ENCODE data around the gene DAB1. TPM values are rescaled to one million over a fixed set of nuclear protein-coding genes. Genes with fewer than 3 reads are reported as not detected.

DAB1 gene
- total RNA-seq, 2 experiments from 2014 or later = 0.54 to 0.72 TPM

DNA sequence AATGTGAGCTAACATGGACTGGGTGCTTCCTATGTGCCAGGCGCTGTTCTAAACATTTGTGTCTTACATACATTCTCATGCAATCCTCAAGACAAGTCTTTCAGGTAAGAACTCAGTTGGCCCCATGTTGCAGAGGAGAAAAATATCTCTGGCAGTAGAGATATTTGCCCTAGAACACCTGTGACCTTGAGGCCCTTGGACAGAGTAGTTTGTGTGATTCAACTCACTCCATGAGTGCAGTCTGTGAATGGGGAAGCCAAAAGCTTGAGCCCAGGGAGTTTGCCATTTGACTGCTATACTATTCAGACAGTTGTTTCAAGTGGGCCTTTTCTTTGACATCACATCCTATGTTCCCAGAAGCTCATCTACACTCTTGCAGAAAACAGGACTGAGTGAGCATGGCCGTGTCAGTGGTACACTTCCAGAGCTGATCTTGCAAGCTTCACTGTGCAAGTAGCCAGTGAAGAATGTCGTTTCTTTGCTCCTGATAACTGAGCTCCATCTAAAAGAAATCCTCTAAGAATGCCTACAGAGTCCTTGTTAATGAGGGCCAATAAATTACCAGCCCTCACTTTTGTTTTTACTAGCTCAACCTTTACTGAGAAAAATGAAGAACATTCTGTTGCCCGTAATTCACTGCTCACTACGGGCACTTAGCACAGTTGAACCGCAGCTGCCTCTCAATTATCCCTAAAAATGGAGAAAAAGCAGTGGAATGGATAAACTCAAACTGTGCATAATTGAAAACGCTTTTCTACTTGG lies 359.3 kb downstream of the DAB1 start:
- POLR2A ChIA-PET = no interaction called here
- ATAC-seq (ENCODE audit: low read depth) = no peak

DNA sequence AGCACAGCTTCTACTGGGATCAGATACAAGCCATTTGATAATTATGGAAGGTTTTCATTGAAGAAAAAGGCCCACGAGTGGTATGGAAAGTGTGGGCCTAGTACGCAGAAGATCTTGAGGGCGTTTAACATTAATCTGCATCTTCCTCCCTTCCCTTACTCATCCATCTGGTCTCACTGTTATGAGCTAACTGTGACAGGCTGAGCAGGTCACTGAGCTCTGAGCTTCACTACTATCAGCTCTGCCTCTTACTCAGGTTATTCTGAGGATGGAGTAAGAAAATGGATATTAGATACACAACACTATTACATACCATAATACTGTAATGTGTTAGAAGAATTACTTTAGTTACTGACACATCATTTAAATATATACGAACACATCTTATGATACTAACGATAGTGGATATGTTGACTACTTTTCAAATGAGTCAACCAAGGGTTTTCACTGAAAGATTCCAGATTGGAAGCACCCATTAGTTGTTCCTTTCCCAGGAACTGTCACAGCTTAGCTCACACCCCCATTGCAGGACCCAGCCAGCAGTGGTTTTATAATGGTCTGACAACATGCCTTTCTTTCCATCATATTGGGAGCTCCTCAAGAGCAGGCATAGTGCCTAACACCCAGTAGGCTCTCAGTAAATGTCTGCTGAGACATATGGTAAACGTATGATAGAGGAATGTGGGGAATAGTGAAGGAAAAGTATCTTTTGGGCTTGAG lies 360.3 kb downstream of the DAB1 start:
- peaks cover 3% of the 10 kb centered on the region for H3K4me1 Mint-ChIP-seq
- H3K36me3 Mint-ChIP-seq = no peaks in the 10 kb centered on the region
- no peak for ATAC-seq (ENCODE audit: low read depth)
- no peaks in the 10 kb centered on the region for H3K9me3 Mint-ChIP-seq
- no peaks in the 10 kb centered on the region for H3K27me3 Mint-ChIP-seq
- no peak for DNase-seq
- no peak overlapping the region for H3K4me3 Mint-ChIP-seq
- POLR2A ChIA-PET = no interaction called here
- H3K27ac Mint-ChIP-seq = no peak overlapping the region

More for the DNA sequence above, 359.3 kb downstream of the DAB1 start:
- Mint-ChIP-seq H3K4me1 (no peaks in the 10 kb centered on the region), H3K27ac (no peak overlapping the region), H3K36me3 (no peaks in the 10 kb centered on the region), H3K27me3 (no peaks in the 10 kb centered on the region), H3K9me3 (no peaks in the 10 kb centered on the region), H3K4me3 (no peak overlapping the region)
- DNase-seq = no peak

DNA sequence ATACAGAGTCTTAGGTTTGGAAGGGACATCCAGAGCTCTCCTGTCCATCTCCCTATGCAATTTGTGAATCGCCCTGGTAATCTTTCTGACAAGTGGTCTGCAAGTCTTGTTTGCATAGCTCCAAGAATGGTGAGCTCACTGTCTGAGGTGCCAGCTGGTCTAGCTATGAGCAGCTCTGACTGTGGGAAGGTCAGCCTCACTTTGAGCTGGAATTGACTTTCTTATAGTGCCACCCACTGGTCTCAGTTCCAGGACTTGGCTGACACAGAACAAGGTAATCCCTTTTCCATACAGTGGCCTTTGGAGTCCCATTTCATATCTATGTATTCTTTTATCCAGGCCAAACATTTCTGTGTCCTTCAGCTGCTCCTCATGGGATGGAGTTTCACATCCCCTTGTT lies 362.5 kb downstream of the DAB1 start:
- POLR2A ChIA-PET = no interaction called here
- DNase-seq = no peak
- no peak overlapping the region for H3K27ac Mint-ChIP-seq
- no peaks in the 10 kb centered on the region for H3K36me3 Mint-ChIP-seq
- no peaks in the 10 kb centered on the region for H3K9me3 Mint-ChIP-seq
- no peaks in the 10 kb centered on the region for H3K27me3 Mint-ChIP-seq
- no peak overlapping the region for H3K4me3 Mint-ChIP-seq
- H3K4me1 Mint-ChIP-seq = peaks cover 3% of the 10 kb centered on the region
- ATAC-seq (ENCODE audit: low read depth) = no peak

DNA sequence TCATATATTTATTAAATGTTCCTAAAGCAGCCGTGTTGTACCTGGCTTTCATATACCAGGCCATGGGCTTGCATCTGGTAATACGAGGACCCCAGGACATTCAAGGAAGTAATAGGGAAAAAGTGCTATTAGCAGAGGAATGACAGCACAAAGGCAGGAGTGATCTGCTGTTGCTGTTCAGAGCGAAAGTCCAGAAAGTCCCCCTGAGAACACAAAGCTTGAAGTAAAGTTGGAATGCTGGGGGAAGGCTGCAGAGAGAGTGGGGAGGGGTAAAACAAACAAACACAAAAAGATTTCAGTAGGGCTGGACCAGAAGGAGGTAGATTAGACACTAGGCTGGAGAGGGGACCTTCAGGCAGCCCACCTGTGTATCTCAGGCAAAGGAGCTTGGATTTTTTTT lies 363.4 kb downstream of the DAB1 start:
- Mint-ChIP-seq H3K27ac (no peak overlapping the region), H3K36me3 (no peaks in the 10 kb centered on the region), H3K4me1 (peaks cover 3% of the 10 kb centered on the region), H3K27me3 (no peaks in the 10 kb centered on the region), H3K9me3 (no peaks in the 10 kb centered on the region), H3K4me3 (no peak overlapping the region)
- POLR2A ChIA-PET = no interaction called here
- ATAC-seq (ENCODE audit: low read depth) = no peak
- DNase-seq = no peak

DNA sequence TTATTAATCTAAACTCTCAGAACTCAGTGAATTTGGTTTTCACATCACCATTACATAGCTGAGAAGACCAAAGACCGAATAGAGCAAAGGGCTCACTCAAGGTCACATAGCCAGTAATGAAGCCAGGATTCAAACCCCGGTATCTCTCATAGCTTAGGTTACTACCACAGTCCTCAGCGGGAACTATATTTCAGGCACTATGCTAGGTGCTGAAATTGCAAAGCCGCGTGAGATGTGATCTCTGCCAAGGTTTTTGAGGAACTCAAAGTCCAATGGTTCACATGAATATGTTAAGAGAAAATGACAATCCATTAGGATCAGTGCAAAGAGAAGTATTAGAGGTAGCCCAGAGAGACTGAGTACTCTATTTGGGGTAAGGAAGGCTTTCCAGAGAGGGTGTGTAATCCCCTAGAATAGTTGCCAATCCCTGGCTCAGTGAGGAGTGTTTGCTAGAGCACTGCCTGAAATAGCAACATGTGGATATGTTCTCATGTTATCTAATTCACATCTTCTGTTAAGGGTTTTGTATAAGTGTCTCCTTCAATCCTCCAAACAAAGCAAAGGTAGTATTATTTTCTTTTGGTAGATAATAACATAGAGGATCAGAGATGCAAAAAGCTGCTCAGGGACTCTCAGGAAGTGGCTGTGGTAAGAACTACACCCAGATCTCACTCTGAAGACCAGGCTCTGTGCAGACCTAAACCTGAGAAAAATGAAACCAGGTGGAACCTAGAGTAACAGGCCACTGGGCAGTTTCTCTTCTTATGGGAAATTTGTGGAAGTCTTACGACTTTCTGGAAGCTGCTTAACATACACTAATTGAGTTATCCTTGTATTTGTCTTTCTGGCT lies 365.0 kb downstream of the DAB1 start:
- ATAC-seq (ENCODE audit: low read depth) = no peak
- no peaks in the 10 kb centered on the region for H3K9me3 Mint-ChIP-seq
- POLR2A ChIA-PET = no interaction called here
- peaks cover 3% of the 10 kb centered on the region for H3K4me1 Mint-ChIP-seq
- DNase-seq = no peak
- H3K4me3 Mint-ChIP-seq = no peak overlapping the region
- H3K27me3 Mint-ChIP-seq = no peaks in the 10 kb centered on the region
- no peak overlapping the region for H3K27ac Mint-ChIP-seq
- H3K36me3 Mint-ChIP-seq = no peaks in the 10 kb centered on the region

DNA sequence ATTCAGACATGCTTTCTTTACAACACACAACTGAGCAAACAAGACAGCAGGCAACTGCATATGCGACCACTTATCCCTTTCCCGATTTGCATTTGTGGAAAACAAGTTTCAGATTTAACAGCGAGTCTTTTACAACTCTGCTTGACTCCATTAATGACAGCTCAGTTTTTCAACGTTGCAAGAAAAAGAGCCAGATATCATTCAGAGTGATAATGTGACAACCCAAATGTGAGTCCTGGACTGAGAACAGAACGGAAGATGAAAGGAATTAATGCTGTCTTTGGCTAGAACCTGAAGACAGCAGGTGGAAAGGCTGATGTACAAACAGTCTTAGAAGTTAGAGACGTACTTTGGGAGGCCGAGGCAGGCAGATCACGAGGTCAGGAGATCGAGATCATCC lies 375.0 kb downstream of the DAB1 start:
- H3K9me3 Mint-ChIP-seq = no peaks in the 10 kb centered on the region
- H3K27me3 Mint-ChIP-seq = no peaks in the 10 kb centered on the region
- DNase-seq (no peak), ATAC-seq (ENCODE audit: low read depth) (no peak)
- H3K4me3 Mint-ChIP-seq = no peak overlapping the region
- no peaks in the 10 kb centered on the region for H3K36me3 Mint-ChIP-seq
- H3K4me1 Mint-ChIP-seq = no peaks in the 10 kb centered on the region
- H3K27ac Mint-ChIP-seq = no peak overlapping the region
- POLR2A ChIA-PET = no interaction called here

DNA sequence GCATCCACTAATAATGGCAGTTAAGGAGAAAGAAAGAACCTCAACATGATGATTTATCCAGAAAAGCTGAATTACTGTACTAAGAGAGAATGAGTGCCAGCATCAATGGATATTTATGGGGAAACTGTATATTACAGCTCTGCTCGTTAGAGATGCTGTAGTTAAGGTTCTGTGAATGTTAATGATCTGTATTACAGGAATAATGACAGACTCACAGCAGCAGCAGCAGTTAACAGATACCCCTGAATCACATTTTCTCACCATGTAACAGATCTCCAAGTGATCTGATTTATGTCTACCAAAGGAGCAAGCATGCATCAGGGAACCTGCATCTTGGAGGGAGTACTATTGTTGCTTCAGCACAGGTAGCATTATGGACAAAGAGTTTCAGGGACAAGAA lies 377.4 kb downstream of the DAB1 start:
- Mint-ChIP-seq H3K27ac (no peak overlapping the region), H3K36me3 (no peaks in the 10 kb centered on the region), H3K4me1 (no peaks in the 10 kb centered on the region), H3K9me3 (no peaks in the 10 kb centered on the region), H3K27me3 (no peaks in the 10 kb centered on the region), H3K4me3 (no peak overlapping the region)
- ATAC-seq (ENCODE audit: low read depth) (no peak), DNase-seq (no peak)
- POLR2A ChIA-PET = no interaction called here

DNA sequence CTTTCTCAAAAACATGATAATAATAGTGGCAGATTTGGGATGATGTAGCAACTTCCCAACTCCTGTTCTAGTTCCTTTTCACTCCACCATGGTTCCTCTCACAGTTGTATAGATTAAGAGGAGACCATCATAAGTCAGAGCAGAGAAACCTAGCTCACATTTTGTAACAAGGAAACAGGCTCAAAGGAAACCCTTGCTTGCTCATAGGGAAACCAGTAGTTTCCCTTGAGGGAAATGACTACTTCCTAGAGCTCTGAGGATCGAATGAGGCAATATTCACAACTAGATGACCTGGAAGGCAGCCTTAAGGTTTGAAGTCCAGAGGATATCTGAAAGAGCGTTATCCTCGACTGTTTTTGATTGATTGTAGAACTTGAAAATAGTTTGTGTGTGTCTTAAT lies 382.0 kb downstream of the DAB1 start:
- Mint-ChIP-seq H3K27ac (no peak overlapping the region), H3K36me3 (no peaks in the 10 kb centered on the region), H3K4me1 (no peaks in the 10 kb centered on the region), H3K9me3 (no peaks in the 10 kb centered on the region), H3K27me3 (peaks cover 3% of the 10 kb centered on the region), H3K4me3 (no peak overlapping the region)
- POLR2A ChIA-PET = no interaction called here
- DNase-seq = no peak
- ATAC-seq (ENCODE audit: low read depth) = no peak

DNA sequence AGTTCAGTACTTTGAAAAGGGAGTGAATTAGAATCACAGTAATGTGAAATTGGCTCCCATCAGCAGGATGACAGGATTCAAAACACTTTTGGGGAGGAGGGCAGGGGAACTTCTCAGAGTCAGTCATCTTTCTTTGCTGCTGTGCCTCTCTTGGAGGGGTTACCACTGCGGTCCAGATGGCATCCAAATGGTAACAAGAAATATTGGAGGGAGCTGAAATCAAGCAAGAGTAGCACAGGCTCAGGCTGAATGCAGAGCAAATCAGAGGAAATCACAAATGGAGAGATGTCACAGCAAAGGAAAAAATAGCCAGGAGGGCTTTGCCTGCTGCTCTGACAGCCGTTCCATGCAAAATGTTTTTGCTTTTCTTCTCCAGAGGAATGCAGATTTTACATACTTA lies 383.0 kb downstream of the DAB1 start:
- H3K36me3 Mint-ChIP-seq = no peaks in the 10 kb centered on the region
- H3K4me1 Mint-ChIP-seq = no peaks in the 10 kb centered on the region
- POLR2A ChIA-PET = no interaction called here
- no peak overlapping the region for H3K27ac Mint-ChIP-seq
- H3K4me3 Mint-ChIP-seq = no peak overlapping the region
- ATAC-seq (ENCODE audit: low read depth) = no peak
- H3K27me3 Mint-ChIP-seq = peaks cover 3% of the 10 kb centered on the region
- DNase-seq = no peak
- no peaks in the 10 kb centered on the region for H3K9me3 Mint-ChIP-seq

DNA sequence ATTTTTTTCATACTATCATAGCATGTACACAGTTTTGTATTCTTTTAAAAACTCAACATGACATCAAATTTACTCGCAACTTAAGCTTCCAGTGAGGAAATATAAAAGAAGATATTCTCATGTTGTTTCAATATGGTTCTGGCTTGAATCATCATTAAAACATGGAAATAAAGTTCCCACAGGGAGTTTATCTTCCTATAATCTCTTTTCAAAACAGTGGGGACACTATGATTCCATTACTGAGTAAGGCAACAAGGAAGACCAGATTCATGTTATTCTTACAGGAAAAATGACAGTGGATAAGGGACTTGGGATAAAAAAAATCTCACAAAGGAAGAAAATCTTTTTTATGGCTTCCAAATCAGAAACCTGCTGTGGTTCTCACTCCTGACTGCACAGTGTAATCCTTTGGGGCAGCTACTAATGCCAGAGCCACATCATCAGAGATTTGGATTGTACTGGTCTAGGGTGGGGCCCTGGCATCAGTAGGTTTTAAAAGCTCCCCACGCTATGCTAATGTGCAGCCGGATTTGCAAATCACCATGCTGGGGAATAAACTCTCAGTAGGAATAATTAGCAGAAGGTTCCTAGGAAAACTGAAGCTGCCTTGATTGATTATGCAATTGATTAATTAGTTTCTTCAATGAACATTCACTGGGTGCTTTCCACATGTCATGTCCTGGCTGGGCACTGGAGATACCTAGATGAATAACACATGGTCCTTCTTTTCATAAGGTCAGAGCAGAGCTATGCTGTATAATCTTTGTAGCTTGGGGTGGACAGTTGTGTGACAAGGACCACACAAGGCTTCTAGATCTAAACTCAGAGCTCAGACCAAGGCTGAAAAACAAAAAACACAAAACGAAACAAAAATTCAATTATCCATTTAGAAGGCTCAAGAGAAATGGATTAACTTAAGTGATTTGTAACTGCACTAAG lies 386.9 kb downstream of the DAB1 start:
- Mint-ChIP-seq H3K4me1 (no peaks in the 10 kb centered on the region), H3K4me3 (no peak overlapping the region), H3K27me3 (peaks cover 3% of the 10 kb centered on the region), H3K36me3 (no peaks in the 10 kb centered on the region), H3K27ac (no peak overlapping the region), H3K9me3 (no peaks in the 10 kb centered on the region)
- DNase-seq = no peak
- no peak for ATAC-seq (ENCODE audit: low read depth)
- POLR2A ChIA-PET = no interaction called here

DNA sequence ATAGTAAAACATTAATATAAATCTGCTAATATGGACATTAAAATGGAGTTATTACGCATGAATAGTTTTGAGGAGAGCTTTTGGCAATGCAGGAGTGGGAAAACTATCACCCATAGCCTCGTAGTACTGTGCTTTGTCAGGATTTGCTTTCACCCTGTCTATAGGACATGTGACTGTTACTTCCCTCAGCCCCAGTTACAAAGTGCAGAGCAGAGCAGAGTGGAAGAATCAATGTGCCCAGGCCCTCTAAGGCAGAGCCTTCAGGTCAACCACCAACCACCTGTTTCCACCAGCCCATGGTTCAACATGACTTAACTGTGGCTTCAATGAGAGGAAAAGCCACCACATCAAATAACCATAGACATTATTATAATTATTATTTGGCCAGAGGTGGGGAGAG lies 389.1 kb downstream of the DAB1 start:
- POLR2A ChIA-PET = no interaction called here
- no peaks in the 10 kb centered on the region for H3K9me3 Mint-ChIP-seq
- H3K36me3 Mint-ChIP-seq = no peaks in the 10 kb centered on the region
- ATAC-seq (ENCODE audit: low read depth) = no peak
- H3K4me1 Mint-ChIP-seq = no peaks in the 10 kb centered on the region
- no peak overlapping the region for H3K4me3 Mint-ChIP-seq
- no peak overlapping the region for H3K27ac Mint-ChIP-seq
- DNase-seq = no peak
- H3K27me3 Mint-ChIP-seq = no peaks in the 10 kb centered on the region

DNA sequence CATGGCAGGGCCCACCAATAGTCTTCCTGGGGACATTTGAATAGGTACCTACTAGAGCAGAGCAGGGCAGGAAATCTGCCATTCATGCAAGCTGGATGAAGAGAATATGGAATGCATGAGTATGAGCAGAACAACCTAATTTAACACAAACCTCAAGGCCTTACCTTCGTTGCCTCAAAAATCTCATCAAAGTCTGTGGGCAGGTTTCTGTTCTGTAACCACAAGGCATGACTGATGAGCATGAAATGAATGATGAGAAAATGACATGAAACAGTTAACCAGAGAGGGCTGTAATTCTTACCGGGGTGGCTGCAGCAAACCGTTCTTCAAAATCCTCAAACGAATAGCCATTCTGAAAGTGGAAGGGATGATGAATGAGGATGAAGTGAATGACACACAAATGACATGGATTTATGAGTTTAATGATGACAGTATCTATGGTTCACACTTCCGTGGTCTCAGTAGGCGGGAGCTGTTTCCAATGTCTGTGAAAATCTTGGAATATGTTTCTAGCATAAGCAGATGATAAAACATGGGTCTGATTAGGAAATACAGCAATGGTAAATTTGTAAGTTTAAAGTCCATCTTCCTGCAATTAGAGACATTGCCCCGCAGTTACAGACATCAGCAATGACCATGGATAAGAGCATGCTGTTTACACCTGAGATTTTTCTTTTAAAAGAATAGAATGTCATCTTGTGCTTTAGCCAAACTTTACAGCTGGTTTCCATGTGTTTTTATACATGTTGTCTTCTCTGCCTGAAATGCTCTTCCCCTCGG lies 390.4 kb downstream of the DAB1 start:
- H3K4me1 Mint-ChIP-seq = no peaks in the 10 kb centered on the region
- no peaks in the 10 kb centered on the region for H3K27me3 Mint-ChIP-seq
- no peak for DNase-seq
- ATAC-seq (ENCODE audit: low read depth) = no peak
- H3K36me3 Mint-ChIP-seq = no peaks in the 10 kb centered on the region
- no peaks in the 10 kb centered on the region for H3K9me3 Mint-ChIP-seq
- H3K4me3 Mint-ChIP-seq = no peak overlapping the region
- POLR2A ChIA-PET = no interaction called here
- H3K27ac Mint-ChIP-seq = no peak overlapping the region

All from activated naive CD8-positive, alpha-beta T cell treated with anti-CD3 and anti-CD28 coated beads, Interleukin-2, amount 10 ng/mL, durations not matched to agents 7 days and 5 days (primary cell).